GM19328 (cell line): ENCODE measurements around the gene P2RX5.
"Not testable (repeated sequence)": the region's sequence is repeated elsewhere in the genome, so short reads cannot be mapped to it uniquely, and the experiment has no call there.

Source experiments
- ATAC-seq: cut with Tn5 transposase; IDR thresholded peaks from one replicate; pipeline ENCODE4 v1.9.1; 2021; ENCODE audit warnings: mild to moderate bottlenecking, moderate library complexity; ENCODE audit not compliant: unreplicated experiment

Gene P2RX5

GRCh38 chr17:3712811-3713463 is 17.0 kb upstream of the P2RX5 start:
- no peak for ATAC-seq

DNA sequence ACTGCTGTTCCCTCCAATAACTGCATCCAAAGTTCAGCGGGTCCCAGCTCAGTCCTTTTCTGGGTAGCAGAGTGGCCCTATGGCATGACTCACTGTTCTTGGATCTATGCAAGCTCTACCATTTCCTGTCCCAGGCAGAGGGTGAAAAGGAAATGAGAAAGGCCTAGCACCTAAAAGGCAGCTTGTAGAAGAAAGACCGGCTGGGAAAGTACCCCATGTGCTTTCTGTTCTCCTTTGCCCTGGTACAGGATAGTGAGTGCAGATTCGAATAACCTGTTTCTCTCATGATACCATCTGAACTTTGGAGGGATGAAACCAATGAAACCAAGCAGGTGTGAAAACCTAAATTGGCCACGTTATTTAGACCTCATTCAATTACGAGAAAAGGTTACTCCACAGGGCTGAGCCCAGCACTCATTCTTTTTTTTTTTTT is 15.0 kb upstream of the P2RX5 start:
- ATAC-seq = peak; percentile 86

- ATAC-seq = no peak
These were observed 12.4 kb upstream of the P2RX5 start for GRCh38 chr17:3708366-3708765.

DNA sequence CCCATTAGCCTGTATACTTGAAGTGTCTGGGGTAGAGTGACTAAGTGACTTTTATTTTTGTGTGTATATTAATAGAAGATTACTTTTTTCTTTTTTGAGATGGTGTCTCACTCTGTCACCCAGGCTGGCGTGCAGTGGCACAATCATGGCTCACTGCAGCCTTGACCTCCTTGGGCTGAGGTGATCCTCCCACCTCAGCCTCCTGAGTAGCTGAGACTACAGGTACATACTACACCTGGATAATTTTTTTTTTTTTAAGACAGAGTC is 9.7 kb upstream of the P2RX5 start:
- ATAC-seq = not testable (repeated sequence)

- no peak for ATAC-seq
These were observed 9.2 kb upstream of the P2RX5 start for GRCh38 chr17:3704931-3705717.

DNA sequence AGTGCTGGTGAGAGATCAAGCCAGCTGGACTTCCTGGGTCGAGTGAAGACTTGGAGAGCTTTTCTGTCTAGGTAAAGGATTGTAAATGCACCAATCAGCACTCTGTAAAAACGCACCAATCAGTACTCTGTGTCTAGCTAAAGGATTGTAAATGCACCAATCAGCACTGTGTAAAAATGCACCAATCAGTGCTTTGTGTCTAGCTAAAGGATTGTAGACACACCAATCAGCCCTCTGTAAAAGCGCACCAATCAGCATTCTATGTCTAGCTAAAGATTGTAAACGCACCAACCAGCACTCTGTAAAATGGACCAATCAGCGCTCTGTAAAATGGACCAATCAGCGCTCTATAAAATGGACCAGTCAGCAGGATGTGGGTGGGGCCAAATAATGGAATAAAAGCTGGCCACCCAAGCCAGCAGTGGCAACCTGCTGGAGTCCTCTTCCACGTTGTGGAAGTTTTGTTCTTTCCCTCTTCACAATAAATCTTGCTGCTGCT is 6.1 kb upstream of the P2RX5 start:
- ATAC-seq = not testable (repeated sequence)

GRCh38 chr17:3699951-3700350 is 4.0 kb upstream of the P2RX5 start:
- ATAC-seq = no peak

- no peak for ATAC-seq
These were observed 2.2 kb upstream of the P2RX5 start for GRCh38 chr17:3698139-3698538.

GRCh38 chr17:3697103-3697476 is 1.1 kb upstream of the P2RX5 start:
- ATAC-seq = no peak

- ATAC-seq = no peak
These were observed 729 bp downstream of the P2RX5 start for GRCh38 chr17:3695129-3695722.

- no peak for ATAC-seq
These were observed 2.1 kb downstream of the P2RX5 start for GRCh38 chr17:3693829-3694231.

GRCh38 chr17:3693141-3693540 is 2.8 kb downstream of the P2RX5 start:
- ATAC-seq = no peak

- ATAC-seq = no peak
These were observed 3.6 kb downstream of the P2RX5 start for GRCh38 chr17:3692346-3692745.

- no peak for ATAC-seq
These were observed 4.3 kb downstream of the P2RX5 start for GRCh38 chr17:3691617-3692067.

GRCh38 chr17:3690094-3690715 is 5.8 kb downstream of the P2RX5 start:
- no peak for ATAC-seq

DNA sequence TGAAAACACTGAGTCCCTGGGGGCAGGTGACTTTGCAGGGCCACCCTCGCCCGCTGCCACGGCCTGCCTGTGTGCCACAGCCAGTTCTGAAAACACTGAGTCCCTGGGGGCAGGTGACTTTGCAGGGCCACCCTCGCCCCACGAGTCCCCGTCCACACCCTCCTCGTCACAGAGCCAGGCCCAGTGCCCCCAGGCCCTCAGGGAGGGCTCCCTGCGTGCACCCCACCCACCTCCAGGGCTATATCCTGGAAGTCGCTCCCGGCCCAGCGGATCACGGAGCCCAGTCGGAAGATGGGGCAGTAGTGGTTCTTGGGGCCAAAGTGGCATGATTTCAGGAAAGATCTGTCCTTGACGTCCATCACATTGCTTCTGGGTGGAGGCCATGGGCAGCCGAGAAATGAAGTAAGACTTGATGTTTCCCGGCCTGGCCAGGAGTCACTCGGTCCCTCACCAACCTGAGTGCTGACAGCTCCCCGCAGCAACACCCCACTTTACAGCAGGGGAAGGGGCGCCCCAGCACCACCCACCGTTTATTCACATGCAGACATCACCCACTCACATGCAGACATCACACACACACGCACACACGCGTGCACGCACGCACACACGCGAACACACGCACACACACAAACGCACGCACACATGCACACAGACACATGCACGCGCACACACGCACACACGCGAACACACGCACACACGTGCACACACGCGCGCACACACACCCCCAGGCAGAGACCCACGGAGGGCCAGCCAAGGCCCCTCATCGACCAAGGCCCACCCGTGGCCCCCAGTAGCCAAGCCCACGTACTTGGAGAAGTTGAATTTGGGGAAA is 6.5 kb downstream of the P2RX5 start:
- no peak for ATAC-seq

DNA sequence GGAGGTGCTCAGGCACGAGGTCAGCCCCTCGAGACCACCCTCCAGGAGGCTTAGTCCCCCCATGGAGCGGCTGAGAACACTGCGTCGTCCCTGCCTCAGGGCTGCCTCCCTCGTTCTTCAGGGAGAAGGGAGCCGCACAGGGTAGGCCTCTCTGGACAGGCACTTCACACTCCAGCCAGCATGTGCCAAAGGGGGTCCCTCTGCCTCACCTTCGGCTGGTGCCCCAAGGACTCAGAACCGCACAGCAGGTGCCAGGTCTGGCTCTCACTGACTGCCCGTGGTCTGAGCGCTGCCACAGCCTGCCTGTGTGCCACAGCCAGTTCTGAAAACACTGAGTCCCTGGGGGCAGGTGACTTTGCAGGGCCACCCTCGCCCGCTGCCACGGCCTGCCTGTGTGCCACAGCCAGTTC is 7.1 kb downstream of the P2RX5 start:
- ATAC-seq = no peak

DNA sequence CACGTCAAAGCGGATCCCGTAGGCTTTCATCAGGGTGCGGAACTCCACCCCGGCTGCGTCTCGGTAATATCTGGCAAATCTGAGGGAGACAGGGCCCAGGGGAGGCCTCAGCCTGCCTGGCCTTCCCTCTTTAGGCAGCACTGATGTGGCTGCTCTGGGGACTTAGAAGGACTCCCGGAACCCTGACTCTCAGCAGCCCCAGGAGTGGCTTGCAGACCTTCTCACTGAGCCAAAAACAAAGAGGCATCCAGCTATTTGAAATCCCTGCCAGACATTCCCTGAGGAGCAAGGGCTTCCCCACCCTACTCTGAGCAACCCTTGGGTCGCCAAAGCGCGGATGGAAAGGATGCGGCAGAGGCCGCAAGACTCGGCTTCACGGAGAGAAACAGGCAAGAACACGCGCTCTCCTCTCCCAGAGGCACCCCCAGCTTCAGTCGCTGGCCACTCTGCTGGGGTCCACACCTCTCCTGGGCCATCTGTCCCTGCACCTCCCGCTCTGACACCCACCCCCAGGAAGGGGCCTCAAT is 7.9 kb downstream of the P2RX5 start:
- no peak for ATAC-seq

GRCh38 chr17:3685174-3685573 is 10.8 kb downstream of the P2RX5 start:
- no peak for ATAC-seq

- ATAC-seq = no peak
These were observed 12.9 kb downstream of the P2RX5 start for GRCh38 chr17:3683054-3683511.
